Tibial artery (tissue), 4 donors: ENCODE measurements around the gene DNAJB2.

Experiments
- DNase-seq, 2 donors: peaks; one replicate each; pipeline ENCODE4 v3.0.0-alpha.2; 2019
- H3K27ac ChIP-seq, 2 donors: fragments of 200-600 bp; sonication (generic) in 1 of 2; 1 replicate in 1 of 2; 2 replicates in 1 of 2; pipeline ENCODE4 v1.5.1; 2018 to 2019; ENCODE audit warnings: mild to moderate bottlenecking in 1 of 2
- H3K27me3 ChIP-seq, 2 donors: fragments of 200-600 bp; sonication (generic) in 1 of 2; one replicate each; pipeline versions ENCODE4 v1.5.1 to v1.6.0; 2016 to 2019
- H3K36me3 ChIP-seq, 3 donors: fragments of 200-600 bp; sonication (generic) in 2 of 3; one replicate each; pipeline ENCODE4 v1.5.1; 2016 to 2019; ENCODE audit warnings: mild to moderate bottlenecking in 2 of 3
- H3K4me1 ChIP-seq, 4 donors: fragments of 200-600 bp; sonication (generic) in 2 of 4; 1 replicate in 3 of 4; 2 replicates in 1 of 4; pipeline ENCODE4 v1.5.1; 2016 to 2019
- H3K4me3 ChIP-seq, 2 donors: fragments of 200-600 bp; sonication (generic) in 1 of 2; 1 replicate in 1 of 2; 2 replicates in 1 of 2; pipeline ENCODE4 v1.5.1; 2018 to 2019; ENCODE audit warnings: mild to moderate bottlenecking in 2 of 2
- H3K9me3 ChIP-seq, 3 donors: fragments of 200-600 bp; sonication (generic) in 1 of 3; one replicate each; pipeline ENCODE4 v1.5.1; 2016 to 2019
- CTCF ChIP-seq, 2 experiments: fragments of 200-600 bp in 1 of 2; fragments of 450-650 bp in 1 of 2; IDR thresholded peaks; one replicate each; pipeline ENCODE4 v1.5.1; 2017 to 2019; ENCODE audit warnings: antibody characterized with exemption in 2 of 2, mild to moderate bottlenecking in 1 of 2, moderate library complexity in 1 of 2
- intact Hi-C: fragments of 100-400 bp; cut with DNase I; formaldehyde crosslinking; loops from one replicate; pipeline ENCODE4 v1.15.0; 2023; ENCODE audit warnings: low total_unique reads

Gene DNAJB2

GRCh38 chr2:219279151-219279915 is at the start of gene DNAJB2:
DNAJB2 (plus strand) TSS chr2:219279366; CDS start chr2:219279834, 468 bp downstream.
- Histone ChIP-seq H3K4me3 (peak within 1 kb of the TSS; percentile 80 to 94), H3K9me3 (no peaks in the 10 kb centered on the region), H3K36me3 (peaks cover 33 to 39% (median 39%) of the 10 kb centered on the region in 3 donors), H3K4me1 (peaks cover 0 to 48% (median 37%) of the 10 kb centered on the region in 4 donors), H3K27ac (peak within 1 kb of the TSS; percentile 98 to 99), H3K27me3 (no peaks in the 10 kb centered on the region)
- peak; percentile 99 to 100 for DNase-seq
- TF ChIP-seq CTCF (IDR thresholded peaks at IDR 0.05) = no peak
- intact Hi-C loops = loop anchor here (2.0 kb wide), 1 partner anchor 15 kb away; no protein-coding TSS in a partner anchor

- Histone ChIP-seq H3K27me3 (no peaks in the 10 kb centered on the region), H3K27ac (peak overlapping the region; percentile 93 to 96), H3K4me3 (peak overlapping the region; percentile 62 to 77), H3K36me3 (peaks cover 39 to 54% (median 54%) of the 10 kb centered on the region in 3 donors), H3K9me3 (no peaks in the 10 kb centered on the region), H3K4me1 (peaks cover 5 to 44% (median 26%) of the 10 kb centered on the region in 4 donors)
- intact Hi-C loops = loop anchor here (2.0 kb wide), 1 partner anchor 15 kb away; the partner anchor contains the start of genes GLB1L and STK16
- TF ChIP-seq CTCF (IDR thresholded peaks at IDR 0.05) = no peak
- DNase-seq = peak in 1 of 2 donors; percentile 79
Observed at GRCh38 chr2:219230059-219230540, 49.1 kb upstream of the DNAJB2 start.

- Histone ChIP-seq H3K4me1 (peaks cover 5 to 21% (median 11%) of the 10 kb centered on the region in 4 donors), H3K9me3 (no peaks in the 10 kb centered on the region), H3K27me3 (no peaks in the 10 kb centered on the region), H3K27ac (no peak overlapping the region), H3K4me3 (no peak overlapping the region), H3K36me3 (peaks cover 61 to 75% (median 64%) of the 10 kb centered on the region in 3 donors)
- no peak for TF ChIP-seq CTCF (IDR thresholded peaks at IDR 0.05)
- no peak for DNase-seq
- intact Hi-C loops = no loop called here
Observed at GRCh38 chr2:219234331-219234730, 44.8 kb upstream of the DNAJB2 start.

- TF ChIP-seq CTCF (IDR thresholded peaks at IDR 0.05) = no peak
- Histone ChIP-seq H3K27me3 (no peaks in the 10 kb centered on the region), H3K4me3 (no peak overlapping the region), H3K27ac (no peak overlapping the region), H3K9me3 (no peaks in the 10 kb centered on the region), H3K4me1 (peaks cover 0 to 29% (median 24%) of the 10 kb centered on the region in 4 donors), H3K36me3 (peaks cover 0 to 31% (median 12%) of the 10 kb centered on the region in 3 donors)
- intact Hi-C loops = no loop called here
- DNase-seq = no peak
Observed at GRCh38 chr2:219243291-219243761, 35.8 kb upstream of the DNAJB2 start.

- H3K36me3 ChIP-seq = peaks cover 0 to 27% (median 18%) of the 10 kb centered on the region in 3 donors
- intact Hi-C loops = loop anchor here (2.0 kb wide), 1 partner anchor 14 kb away; no protein-coding TSS in a partner anchor
- peaks cover 0 to 44% (median 38%) of the 10 kb centered on the region in 4 donors for H3K4me1 ChIP-seq
- H3K27me3 ChIP-seq = no peaks in the 10 kb centered on the region
- H3K27ac ChIP-seq = peak overlapping the region; percentile 92 to 99
- H3K4me3 ChIP-seq = peak overlapping the region; percentile 67 to 95
- TF ChIP-seq CTCF (IDR thresholded peaks at IDR 0.05) = no peak
- no peaks in the 10 kb centered on the region for H3K9me3 ChIP-seq
- no peak for DNase-seq
Observed at GRCh38 chr2:219244789-219245147, 34.4 kb upstream of the DNAJB2 start.
